Stimulated activated CD8-positive, alpha-beta memory T cell treated with anti-CD3 and anti-CD28 coated beads, Interleukin-4, amount 100 ng/mL, for 24 hours (primary cell): Measurements from ENCODE around the gene DLGAP3.
"Not testable (repeated sequence)": the region's sequence is repeated elsewhere in the genome, so short reads cannot be mapped to it uniquely, and the experiment has no call there.

Experiments used
- DNase-seq: peaks from one replicate; pipeline ENCODE4 v3.0.0-alpha.2; 2020; ENCODE audit warnings: low read depth

DLGAP3 gene, protein sequence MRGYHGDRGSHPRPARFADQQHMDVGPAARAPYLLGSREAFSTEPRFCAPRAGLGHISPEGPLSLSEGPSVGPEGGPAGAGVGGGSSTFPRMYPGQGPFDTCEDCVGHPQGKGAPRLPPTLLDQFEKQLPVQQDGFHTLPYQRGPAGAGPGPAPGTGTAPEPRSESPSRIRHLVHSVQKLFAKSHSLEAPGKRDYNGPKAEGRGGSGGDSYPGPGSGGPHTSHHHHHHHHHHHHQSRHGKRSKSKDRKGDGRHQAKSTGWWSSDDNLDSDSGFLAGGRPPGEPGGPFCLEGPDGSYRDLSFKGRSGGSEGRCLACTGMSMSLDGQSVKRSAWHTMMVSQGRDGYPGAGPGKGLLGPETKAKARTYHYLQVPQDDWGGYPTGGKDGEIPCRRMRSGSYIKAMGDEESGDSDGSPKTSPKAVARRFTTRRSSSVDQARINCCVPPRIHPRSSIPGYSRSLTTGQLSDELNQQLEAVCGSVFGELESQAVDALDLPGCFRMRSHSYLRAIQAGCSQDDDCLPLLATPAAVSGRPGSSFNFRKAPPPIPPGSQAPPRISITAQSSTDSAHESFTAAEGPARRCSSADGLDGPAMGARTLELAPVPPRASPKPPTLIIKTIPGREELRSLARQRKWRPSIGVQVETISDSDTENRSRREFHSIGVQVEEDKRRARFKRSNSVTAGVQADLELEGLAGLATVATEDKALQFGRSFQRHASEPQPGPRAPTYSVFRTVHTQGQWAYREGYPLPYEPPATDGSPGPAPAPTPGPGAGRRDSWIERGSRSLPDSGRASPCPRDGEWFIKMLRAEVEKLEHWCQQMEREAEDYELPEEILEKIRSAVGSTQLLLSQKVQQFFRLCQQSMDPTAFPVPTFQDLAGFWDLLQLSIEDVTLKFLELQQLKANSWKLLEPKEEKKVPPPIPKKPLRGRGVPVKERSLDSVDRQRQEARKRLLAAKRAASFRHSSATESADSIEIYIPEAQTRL

GRCh38 chr1:34929497-34929852 is at the start of gene DLGAP3:
Gene DLGAP3, minus strand, starts transcription at chr1:34929650. Its CDS starts 24,267 bp downstream, at chr1:34905383.
- DNase-seq, result no peak

DNA sequence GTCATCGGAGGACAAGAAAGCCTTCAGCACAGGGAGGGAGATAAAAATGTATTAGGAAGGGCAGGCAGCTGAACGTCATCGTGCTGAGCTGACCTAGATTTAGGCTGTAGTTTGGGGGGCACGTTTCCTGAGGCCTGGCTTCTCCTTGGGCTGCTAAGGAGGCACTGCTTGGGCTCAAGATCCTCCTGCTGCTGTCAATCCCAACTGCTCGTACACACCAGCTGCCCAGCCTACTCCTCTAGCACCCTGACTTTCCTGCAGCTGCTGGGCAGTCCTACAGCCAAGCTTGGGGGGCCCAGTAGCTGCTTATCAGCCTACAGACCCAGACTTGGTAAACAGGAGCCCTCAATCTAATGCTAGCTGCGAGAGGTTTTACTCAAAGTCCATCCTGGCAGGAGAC is 49.5 kb upstream of the DLGAP3 start:
- no peak for DNase-seq

DNA sequence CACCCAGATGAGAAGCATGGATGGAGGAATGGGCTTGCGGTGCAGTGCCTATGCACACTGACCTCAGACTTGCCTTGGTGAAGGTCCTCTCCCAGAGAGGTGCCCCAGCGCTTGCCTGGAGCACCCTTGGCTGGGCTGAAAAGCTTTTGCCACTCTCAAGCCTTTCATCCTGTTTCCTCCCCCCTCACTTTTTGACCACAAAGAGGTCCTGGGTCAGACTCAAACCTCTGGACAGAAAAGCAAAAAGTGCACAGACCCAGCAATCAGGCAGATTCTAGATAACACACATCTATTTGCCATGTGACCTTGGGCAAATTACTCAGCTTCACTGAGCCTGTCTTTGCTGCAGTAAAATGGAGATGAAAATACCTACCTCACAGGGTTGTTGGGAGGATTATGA is 48.4 kb upstream of the DLGAP3 start:
- no peak for DNase-seq

DNA sequence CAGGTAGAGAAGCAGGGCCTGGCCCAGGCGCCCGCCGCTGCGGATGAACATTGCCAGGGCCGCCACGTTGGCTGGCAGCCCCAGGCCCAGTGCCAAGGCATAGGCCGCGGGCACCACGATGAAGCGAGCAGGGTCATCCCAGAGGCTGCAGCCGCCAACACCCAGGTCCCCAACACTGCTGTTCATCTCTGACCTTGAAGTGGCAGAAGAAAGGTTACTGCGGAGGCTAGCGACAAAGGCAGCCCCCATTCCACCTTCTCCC is 47.7 kb upstream of the DLGAP3 start:
- no peak for DNase-seq

DNA sequence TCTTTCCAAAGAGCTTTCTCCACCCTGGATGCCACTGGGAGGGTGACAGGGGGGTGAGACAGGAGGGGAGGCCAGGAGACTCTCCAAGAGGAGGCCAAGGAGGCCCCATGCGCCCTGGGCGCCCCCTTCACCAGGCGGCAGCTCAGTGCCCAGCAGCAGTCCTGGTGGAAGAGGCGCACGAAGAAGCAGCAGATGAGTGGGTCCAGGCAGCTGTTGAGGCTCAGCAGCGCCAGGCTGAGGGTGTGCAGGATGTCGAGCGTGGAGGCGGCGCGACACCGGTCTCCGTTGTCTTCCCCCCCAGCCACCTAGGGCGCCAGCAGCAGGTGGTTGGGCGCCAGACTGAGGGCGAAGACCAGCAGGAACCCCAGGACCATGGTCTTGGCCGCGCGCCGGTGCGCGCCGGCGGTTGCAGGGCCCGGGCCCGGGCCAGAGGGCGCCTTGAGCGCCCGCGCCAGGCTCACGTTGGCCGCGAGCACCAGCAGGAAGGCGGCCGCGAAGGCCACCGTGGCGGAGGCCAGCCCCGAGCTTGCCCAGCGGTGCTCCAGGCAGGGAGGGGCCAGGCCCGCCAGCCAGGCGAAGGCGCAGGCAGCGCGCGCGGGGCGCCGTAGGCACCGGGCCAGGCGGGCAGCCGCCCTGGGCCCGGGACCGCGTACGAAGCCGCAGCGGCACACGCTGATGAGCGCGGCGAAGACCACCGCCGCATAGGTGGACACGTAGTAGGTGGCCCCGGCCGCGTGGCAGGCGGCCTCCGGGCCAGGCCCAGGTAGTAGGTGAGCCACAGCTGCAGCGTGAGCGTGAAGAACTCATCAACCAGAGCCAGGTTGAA is 47.1 kb upstream of the DLGAP3 start:
- no peak for DNase-seq

DNA sequence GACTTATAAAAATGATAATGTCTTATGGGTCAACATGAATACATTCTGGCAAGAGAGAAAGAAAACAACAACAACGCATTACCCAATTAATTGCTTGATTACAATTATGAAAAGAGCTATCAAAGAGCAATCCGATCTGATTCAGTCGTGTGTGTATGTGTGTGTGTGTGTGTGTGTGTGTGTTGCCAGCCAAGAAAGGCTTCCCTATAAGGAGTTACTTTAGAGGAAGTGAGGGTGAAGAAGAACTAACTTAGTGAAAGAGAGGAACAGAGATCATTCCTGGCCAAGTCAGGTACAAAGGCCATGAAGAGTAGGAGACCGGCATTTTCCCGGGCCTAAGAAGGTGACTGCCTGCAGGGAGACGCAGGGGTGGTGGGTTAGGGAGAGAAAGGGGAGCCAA is 46.3 kb upstream of the DLGAP3 start:
- no peak for DNase-seq

GRCh38 chr1:34975338-34975737 is 45.9 kb upstream of the DLGAP3 start:
- DNase-seq, result no peak

DNA sequence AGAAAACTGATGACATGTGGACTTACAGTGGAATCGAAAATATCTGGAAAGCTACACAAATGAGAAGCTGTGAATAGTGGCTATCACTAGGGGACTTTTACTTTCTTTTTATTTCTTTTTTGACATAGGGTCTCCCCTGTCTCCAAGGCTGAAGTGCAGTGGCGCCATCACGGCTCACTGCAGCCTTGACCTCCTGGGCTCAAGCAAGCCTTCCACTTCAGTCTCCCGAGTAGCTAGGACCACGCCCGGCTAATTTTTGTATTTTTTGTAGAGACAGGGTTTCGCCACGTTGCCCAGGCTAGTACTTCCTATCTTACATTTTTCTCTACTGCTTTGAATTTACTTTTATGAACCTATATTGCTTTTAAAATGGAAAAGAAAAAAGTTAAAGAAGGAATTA is 45.2 kb upstream of the DLGAP3 start:
- no peak for DNase-seq

- no peak for DNase-seq
These were observed 43.9 kb upstream of the DLGAP3 start for GRCh38 chr1:34973326-34973725.

DNA sequence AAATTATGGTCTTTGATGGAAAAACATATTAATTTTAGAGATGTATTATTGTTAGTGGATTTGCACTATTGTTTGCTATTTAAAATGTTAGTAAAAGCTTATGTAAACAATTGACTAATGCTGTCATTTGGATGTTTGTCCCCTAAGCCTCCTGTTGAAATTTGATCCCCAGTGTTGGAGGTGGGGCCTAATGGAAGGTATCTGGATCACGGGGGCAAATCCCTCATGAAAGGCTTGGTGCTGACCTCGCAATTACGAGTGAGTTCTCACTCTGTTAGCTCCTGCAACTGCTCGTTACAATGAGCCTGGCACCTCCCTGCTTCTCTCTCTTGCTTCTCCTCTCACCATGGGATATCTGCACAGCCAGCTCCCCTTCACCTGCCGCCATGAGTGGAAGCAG is 41.4 kb upstream of the DLGAP3 start:
- DNase-seq, result no peak

DNA sequence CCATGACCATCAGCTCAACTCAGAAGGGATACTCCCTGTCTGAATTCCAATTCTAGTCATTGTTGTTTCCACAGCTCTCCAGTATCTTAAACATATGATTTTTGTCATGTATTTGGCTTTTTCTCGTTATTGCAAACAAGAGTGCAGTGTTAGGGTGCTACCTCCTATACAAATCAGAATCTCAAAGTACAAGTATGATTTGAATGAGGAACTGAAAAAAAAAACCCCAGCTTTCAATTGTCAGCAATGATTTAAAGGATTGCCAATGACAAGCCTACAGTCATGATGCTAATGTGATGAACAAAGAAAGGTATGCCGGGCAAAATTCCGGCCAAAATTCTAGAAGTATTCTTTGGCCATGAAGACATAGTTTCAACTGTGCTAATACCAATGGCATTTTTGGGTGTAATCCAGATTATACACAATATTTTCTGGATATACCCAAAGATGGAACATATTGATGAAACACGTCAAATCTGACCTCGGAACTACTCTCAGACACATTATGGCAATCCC is 40.8 kb upstream of the DLGAP3 start:
- DNase-seq, result no peak

DNA sequence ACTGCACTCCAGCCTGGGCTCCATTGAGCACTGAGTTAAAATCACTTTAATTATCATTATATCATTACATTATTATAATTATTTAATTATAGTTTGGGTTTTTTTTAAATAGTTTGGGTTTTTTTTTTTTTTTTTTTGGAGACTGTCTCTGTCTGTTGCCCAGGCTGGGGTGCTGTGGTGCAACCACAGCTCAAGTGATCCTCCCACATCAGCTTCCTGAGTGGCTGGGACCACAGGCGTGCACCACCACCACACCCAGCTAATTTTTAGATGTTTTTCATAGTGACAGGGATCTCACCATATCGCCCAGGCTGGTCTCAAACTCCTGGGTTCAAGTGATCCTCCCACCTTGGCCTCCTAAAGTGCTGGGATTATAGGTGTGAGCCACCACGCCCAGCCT is 38.8 kb upstream of the DLGAP3 start:
- DNase-seq, result not testable (repeated sequence)

DNA sequence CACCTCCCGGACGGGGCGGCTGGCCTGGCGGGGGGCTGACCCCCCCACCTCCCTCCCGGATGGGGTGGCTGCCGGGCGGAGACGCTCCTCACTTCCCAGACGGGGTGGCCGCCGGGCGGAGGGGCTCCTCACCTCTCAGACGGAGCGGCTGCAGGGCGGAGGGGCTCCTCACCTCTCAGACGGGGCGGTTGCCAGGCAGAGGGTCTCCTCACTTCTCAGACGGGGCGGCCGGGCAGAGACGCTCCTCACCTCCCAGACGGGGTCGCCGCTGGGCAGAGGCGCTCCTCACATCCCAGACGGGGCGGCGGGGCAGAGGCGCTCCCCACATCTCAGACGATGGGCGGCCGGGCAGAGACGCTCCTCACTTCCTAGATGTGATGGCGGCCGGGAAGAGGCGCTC is 38.2 kb upstream of the DLGAP3 start:
- not testable (repeated sequence) for DNase-seq

GRCh38 chr1:34965597-34965996 is 36.1 kb upstream of the DLGAP3 start:
- no peak for DNase-seq

DNA sequence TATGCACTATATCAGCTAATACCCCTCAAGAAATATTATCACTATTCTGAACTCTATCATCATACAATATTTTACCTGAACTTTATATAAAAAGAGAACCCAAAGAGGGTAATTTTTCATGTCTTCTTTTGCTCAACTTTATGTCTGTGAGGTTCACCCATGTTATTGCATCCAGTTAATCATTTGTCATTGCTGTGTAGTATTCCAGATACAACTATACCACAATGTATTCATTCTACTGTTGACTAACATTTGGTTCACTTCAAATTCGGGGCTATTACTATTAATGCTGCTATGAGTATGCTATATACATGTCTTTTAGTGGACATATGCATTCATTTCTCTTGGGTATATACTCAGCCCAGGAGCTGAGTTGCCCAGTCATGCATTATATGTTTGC is 21.0 kb upstream of the DLGAP3 start:
- no peak for DNase-seq

- not testable (repeated sequence) for DNase-seq
These were observed 19.3 kb upstream of the DLGAP3 start for GRCh38 chr1:34948739-34949138.

DNA sequence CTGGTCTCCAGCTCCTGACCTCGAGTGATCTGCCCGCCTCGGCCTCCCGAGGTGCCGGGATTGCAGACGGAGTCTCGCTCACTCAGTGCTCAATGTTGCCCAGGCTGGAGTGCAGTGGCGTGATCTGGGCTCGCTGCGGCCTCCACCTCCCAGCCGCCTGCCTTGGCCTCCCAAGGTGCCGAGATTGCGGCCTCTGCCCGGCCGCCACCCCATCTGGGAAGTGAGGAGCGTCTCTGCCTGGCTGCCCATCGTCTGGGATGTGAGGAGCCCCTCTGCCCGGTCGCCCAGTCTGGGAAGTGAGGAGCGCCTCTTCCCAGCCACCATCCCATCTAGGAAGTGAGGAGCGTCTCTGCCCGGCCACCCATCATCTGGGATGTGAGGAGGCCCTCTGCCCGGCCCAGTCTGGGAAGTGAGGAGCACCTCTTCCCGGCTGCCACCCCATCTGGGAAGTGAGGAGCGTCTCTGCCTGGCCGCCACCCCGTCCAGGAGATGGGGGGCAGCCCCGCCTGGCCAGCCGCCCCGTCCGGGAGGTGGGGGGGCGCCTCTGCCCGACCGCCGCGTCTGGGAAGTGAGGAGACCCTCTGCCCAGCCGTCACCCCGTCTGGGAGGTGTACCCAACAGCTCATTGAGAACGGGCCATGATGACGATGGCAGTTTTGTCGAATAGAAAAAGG is 18.3 kb upstream of the DLGAP3 start:
- DNase-seq, result not testable (repeated sequence)

DNA sequence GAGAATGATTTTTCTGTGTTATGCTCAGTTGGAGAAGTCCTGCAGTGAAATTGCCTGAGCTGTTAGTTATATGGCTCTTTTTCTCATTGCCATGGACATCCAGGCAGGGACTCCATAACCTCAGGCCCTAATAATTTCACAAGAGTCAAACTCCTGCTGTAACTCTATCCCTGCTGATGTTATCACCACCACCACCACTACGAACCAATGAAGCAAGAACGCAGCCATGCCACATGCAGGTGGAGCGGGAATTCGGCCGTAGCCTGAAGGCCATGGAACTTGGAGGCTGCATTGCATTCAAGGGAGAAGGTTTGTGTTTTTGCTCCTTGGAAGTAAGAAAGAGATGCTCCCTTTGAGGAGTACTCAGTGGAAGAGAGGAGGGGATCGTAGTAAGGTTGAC is 16.8 kb upstream of the DLGAP3 start:
- DNase-seq, result no peak

- DNase-seq, result not testable (repeated sequence)
These were observed 12.3 kb upstream of the DLGAP3 start for GRCh38 chr1:34941798-34942197.

GRCh38 chr1:34930702-34931071 is 1.2 kb upstream of the DLGAP3 start:
- no peak for DNase-seq

DNA sequence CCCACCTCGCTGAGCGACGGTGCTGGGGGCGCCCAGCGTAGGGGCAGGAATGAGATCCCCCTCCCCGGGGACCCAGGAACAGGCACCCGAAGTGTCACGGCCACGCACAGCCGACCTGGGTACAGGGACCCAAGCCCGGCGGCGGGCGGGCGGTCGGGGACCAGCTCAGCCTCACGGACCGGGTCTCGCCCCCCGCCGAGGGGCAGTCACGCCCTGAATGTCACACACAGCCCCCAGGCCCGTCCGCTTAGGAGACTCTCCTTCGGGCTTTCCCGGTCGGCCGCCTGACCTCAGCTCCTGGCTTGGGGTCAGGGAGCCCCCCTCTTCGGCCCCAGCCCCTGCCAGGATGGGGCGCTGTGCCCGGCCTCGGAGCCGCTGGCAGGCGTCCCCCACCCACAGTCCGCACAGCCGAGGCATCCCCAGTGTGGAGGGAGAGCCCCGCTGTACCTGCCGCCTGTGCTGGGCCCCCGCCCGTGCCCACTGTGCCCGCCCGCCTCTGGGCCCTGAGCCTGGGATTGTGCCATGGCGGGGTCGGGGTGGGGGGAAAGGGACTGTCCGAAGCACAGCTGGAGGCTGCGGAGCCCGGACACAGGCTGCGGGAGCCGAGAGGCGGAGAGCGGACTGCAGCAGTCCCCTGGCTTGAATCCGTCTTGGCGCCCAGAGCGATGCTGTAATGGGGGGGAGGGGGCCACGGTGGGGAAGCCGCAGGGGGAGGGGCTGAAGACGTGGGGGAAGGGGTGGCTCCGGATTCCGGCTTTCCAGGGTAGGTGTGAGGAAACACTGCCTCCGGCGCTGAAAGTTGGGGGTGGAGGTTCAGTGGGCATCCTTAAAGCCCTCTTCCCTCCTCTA is 627 bp upstream of the DLGAP3 start:
- no peak for DNase-seq
